Measurements from ENCODE around the gene MRPS27.

DNA sequence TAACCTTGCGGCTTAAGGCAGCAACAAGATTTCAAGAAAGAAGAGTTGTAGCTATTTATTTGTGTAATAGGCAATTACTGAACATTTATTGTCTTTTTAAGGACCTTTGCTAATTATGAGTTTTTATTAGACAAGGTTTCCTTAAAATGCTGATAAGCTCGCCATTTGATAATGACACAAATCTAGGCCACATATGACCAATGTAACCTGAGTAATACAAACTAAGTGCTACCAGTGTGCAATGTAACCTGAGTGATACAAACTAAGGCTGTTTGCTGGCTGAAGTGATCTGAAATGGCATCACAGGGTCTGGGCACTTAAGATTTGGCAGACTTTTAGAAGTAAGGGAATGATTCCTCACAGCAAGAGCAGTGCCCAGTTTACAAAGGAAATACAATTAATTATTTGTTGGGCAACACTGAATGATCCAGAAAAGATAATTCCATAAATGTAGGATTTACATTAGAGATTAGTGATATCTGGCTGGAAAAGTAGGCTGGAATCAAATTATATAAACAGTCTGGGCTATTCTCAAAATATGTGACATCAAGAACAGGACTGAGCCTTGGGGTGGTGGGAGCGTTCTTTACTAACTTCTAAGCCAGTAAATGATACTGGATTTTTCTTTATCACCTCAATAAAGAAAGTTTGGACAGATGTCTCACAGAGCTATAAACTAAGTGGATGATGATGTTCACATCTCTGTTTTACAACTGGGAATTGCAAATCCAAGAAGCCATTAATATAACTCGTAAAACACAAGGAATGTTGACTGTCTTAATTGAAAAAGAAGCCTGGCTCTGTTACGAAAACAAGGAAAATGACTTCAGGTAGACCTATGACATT, 54.8 kb downstream of the MRPS27 start:
- TF ChIP-seq, protein P1, sequence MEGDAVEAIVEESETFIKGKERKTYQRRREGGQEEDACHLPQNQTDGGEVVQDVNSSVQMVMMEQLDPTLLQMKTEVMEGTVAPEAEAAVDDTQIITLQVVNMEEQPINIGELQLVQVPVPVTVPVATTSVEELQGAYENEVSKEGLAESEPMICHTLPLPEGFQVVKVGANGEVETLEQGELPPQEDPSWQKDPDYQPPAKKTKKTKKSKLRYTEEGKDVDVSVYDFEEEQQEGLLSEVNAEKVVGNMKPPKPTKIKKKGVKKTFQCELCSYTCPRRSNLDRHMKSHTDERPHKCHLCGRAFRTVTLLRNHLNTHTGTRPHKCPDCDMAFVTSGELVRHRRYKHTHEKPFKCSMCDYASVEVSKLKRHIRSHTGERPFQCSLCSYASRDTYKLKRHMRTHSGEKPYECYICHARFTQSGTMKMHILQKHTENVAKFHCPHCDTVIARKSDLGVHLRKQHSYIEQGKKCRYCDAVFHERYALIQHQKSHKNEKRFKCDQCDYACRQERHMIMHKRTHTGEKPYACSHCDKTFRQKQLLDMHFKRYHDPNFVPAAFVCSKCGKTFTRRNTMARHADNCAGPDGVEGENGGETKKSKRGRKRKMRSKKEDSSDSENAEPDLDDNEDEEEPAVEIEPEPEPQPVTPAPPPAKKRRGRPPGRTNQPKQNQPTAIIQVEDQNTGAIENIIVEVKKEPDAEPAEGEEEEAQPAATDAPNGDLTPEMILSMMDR (conservative IDR thresholded peaks at IDR 0.05 in 1 of 2, IDR thresholded peaks at IDR 0.05 in 1 of 2; ENCODE audit: extremely low read depth in 1 of 2, insufficient read depth in 1 of 2, low read depth in 1 of 2, low read length in 2 of 2): no peak
- no peak for TF ChIP-seq EZH2 (IDR thresholded peaks at IDR 0.05; ENCODE audit: borderline replicate concordance, low read length)

All from mammary epithelial cell (primary cell).